IMR-90 (cell line): ENCODE measurements around the gene SGSM2. TPM values are rescaled to one million over a fixed set of nuclear protein-coding genes. Genes with fewer than 3 reads are reported as not detected.
A peak's percentile ranks its signal among the peaks of the same experiment; 100 is the strongest.

Source experiments
- ATAC-seq: fragments of 200-7000 bp; cut with Tn5 transposase; 2 replicates; pipeline ENCODE4 v1.9.1; 2020; ENCODE audit warnings: low read depth, mild to moderate bottlenecking, moderate library complexity
- BruUV-seq: library from RNA; stranded (reverse); fragments of 400-500 nt; replicated peaks from 2 replicates; lab custom pipeline; 2021; lab: Mats Ljungman, UMichigan
- CTCF ChIA-PET: fragments of 300-600 bp; formaldehyde crosslinking; extraction: SDS; loops from one replicate; lab custom pipeline; 2021; ENCODE audit warnings: antibody characterized with exemption; lab: Yijun Ruan, JAX
- POLR2A ChIA-PET: fragments of 300-600 bp; sonication (Branson Sonifier 250); formaldehyde crosslinking; loops from one replicate; lab custom pipeline; 2022; ENCODE audit warnings: antibody characterized with exemption; ENCODE audit not compliant: unreplicated experiment; lab: Charles Lee
- DNase-seq: peaks from one replicate; pipeline ENCODE4 v3.0.0; 2013
- H2AFZ ChIP-seq: replicated peaks from 2 replicates; pipeline ENCODE3; 2013; ENCODE audit warnings: low read length, mild to moderate bottlenecking; ENCODE audit not compliant: poor library complexity
- H2AK5ac ChIP-seq: 2 replicates; pipeline ENCODE4 v1.6.1; 2013; ENCODE audit warnings: low read depth, low read length, inconsistent platforms
- H2AK9ac ChIP-seq: replicated peaks from 2 replicates; pipeline ENCODE3; 2013; ENCODE audit warnings: mild to moderate bottlenecking, low read depth, low read length, moderate library complexity; ENCODE audit not compliant: poor library complexity
- H2BK120ac ChIP-seq: 2 replicates; pipeline ENCODE4 v1.6.1; 2013; ENCODE audit warnings: low read depth, low read length, inconsistent platforms
- H2BK15ac ChIP-seq: 3 replicates; pipeline ENCODE4 v1.6.1; 2013; ENCODE audit warnings: low read depth, low read length, inconsistent platforms
- H2BK20ac ChIP-seq: 2 replicates; pipeline ENCODE4 v1.6.1; 2013; ENCODE audit warnings: low read depth, mild to moderate bottlenecking, inconsistent platforms, low read length, moderate library complexity
- H2BK5ac ChIP-seq: 2 replicates; pipeline ENCODE4 v1.6.1; 2013; ENCODE audit warnings: mild to moderate bottlenecking, low read depth, low read length, inconsistent platforms; ENCODE audit not compliant: poor library complexity, severe bottlenecking
- H3K14ac ChIP-seq: replicated peaks from 2 replicates; pipeline ENCODE4 v1.6.1; 2013; ENCODE audit warnings: low read depth, low read length, inconsistent platforms
- H3K18ac ChIP-seq: 2 replicates; pipeline ENCODE4 v1.6.1; 2013; ENCODE audit warnings: low read depth, low read length, control low read depth
- H3K23ac ChIP-seq: 2 replicates; pipeline ENCODE4 v1.6.1; 2013; ENCODE audit warnings: low read depth, low read length, inconsistent platforms
- H3K27ac ChIP-seq: 2 replicates; pipeline ENCODE4 v1.5.1; 2013; ENCODE audit warnings: mild to moderate bottlenecking, control low read depth, low read length; ENCODE audit not compliant: insufficient read depth
- H3K27me3 ChIP-seq: 2 replicates; pipeline ENCODE4 v1.6.1; 2013; ENCODE audit warnings: low read length; ENCODE audit not compliant: control insufficient read depth, insufficient read depth
- H3K36me3 ChIP-seq: 2 replicates; pipeline ENCODE4 v1.6.1; 2013; ENCODE audit warnings: low read length, mixed read lengths; ENCODE audit not compliant: control insufficient read depth, insufficient read depth
- H3K4ac ChIP-seq: 2 replicates; pipeline ENCODE4 v1.6.1; 2013; ENCODE audit warnings: low read depth, low read length, inconsistent platforms
- H3K4me1 ChIP-seq: 2 replicates; pipeline ENCODE4 v1.6.1; 2013; ENCODE audit warnings: low read length, mixed read lengths; ENCODE audit not compliant: control insufficient read depth, insufficient read depth
- H3K4me2 ChIP-seq: 2 replicates; pipeline ENCODE4 v1.6.1; 2013; ENCODE audit warnings: low read depth, mild to moderate bottlenecking, control low read depth, low read length, moderate library complexity
- H3K4me3 ChIP-seq: 2 replicates; pipeline ENCODE4 v1.5.1; 2013; ENCODE audit warnings: low read depth, mild to moderate bottlenecking, control low read depth, low read length, moderate library complexity; ENCODE audit not compliant: insufficient read depth
- H3K56ac ChIP-seq: 2 replicates; pipeline ENCODE4 v1.6.1; 2013; ENCODE audit warnings: low read length, inconsistent platforms; ENCODE audit not compliant: insufficient read depth; ENCODE audit errors: extremely low read depth
- H3K79me1 ChIP-seq, 2 experiments: 2 replicates each; pipeline ENCODE4 v1.6.1; 2013; ENCODE audit warnings: low read length in 2 of 2, inconsistent platforms in 1 of 2, low read depth in 1 of 2
- H3K9ac ChIP-seq: 2 replicates; pipeline ENCODE4 v1.6.1; 2013; ENCODE audit warnings: low read depth, low read length, control low read depth
- H3K9me1 ChIP-seq: 2 replicates; pipeline ENCODE4 v1.6.1; 2013; ENCODE audit warnings: low read length, inconsistent platforms; ENCODE audit not compliant: insufficient read depth
- H3K9me3 ChIP-seq: 2 replicates; pipeline ENCODE4 v1.6.1; 2013; ENCODE audit warnings: low read length; ENCODE audit not compliant: control insufficient read depth, insufficient read depth
- H4K20me1 ChIP-seq: 2 replicates; pipeline ENCODE4 v1.6.1; 2013; ENCODE audit warnings: low read length, inconsistent platforms; ENCODE audit not compliant: insufficient read depth
- H4K5ac ChIP-seq: 2 replicates; pipeline ENCODE4 v1.6.1; 2013; ENCODE audit warnings: mild to moderate bottlenecking, low read depth, low read length, control low read depth
- H4K8ac ChIP-seq, 2 experiments: 2 replicates each; pipeline ENCODE4 v1.6.1; 2013; ENCODE audit warnings: low read depth in 2 of 2, low read length in 2 of 2, control low read depth in 1 of 2, inconsistent platforms in 1 of 2
- H4K91ac ChIP-seq: 2 replicates; pipeline ENCODE4 v1.6.1; 2013; ENCODE audit warnings: low read depth, low read length, inconsistent platforms; ENCODE audit not compliant: insufficient read depth
- BHLHE40 ChIP-seq: fragments of 150-350 bp; IDR thresholded peaks from 2 replicates; pipeline ENCODE4 v1.6.1; 2016; ENCODE audit warnings: mild to moderate bottlenecking, low read depth, low read length
- CEBPB ChIP-seq: IDR thresholded peaks from 2 replicates; pipeline ENCODE4 v1.6.1; 2012; ENCODE audit warnings: low read depth, low read length, improper control_type of control experiment
- FOS ChIP-seq: fragments of 150-350 bp; IDR thresholded peaks from 2 replicates; pipeline ENCODE4 v1.6.1; 2016; ENCODE audit warnings: low read depth, low read length
- MAFK ChIP-seq: IDR thresholded peaks from 2 replicates; pipeline ENCODE4 v1.6.1; 2012; ENCODE audit warnings: low read depth, low read length, improper control_type of control experiment
- MAZ ChIP-seq: IDR thresholded peaks from 2 replicates; pipeline ENCODE4 v1.6.1; 2012; ENCODE audit warnings: low read depth, mild to moderate bottlenecking, low read length, improper control_type of control experiment, moderate library complexity, borderline replicate concordance
- MXI1 ChIP-seq: IDR thresholded peaks from 2 replicates; pipeline ENCODE4 v1.6.1; 2012; ENCODE audit warnings: low read depth, mild to moderate bottlenecking, low read length, moderate library complexity, borderline replicate concordance
- NFE2L2 ChIP-seq: fragments of 150-350 bp; IDR thresholded peaks from 2 replicates; pipeline ENCODE4 v1.6.1; 2016; ENCODE audit warnings: low read depth, mild to moderate bottlenecking, low read length
- POLR2A ChIP-seq: IDR thresholded peaks from 2 replicates; pipeline ENCODE4 v1.6.1; 2012; ENCODE audit warnings: mild to moderate bottlenecking, low read depth, low read length
- RAD21 ChIP-seq: IDR thresholded peaks from 2 replicates; pipeline ENCODE4 v1.6.1; 2012; ENCODE audit warnings: low read length, improper control_type of control experiment
- SMC3 ChIP-seq: fragments of 150-350 bp; IDR thresholded peaks from 2 replicates; pipeline ENCODE4 v1.6.1; 2016; ENCODE audit warnings: low read depth, mild to moderate bottlenecking, antibody characterized with exemption, low read length, moderate library complexity
- WGBS, 2 experiments: methylation state at CpG; one replicate each; pipeline versions ENCODE4 v1.1.5 to v1.1.7; 2013; ENCODE audit warnings: missing lambda C conversion rate in 2 of 2; ENCODE audit not compliant: insufficient read length in 1 of 2; ENCODE audit errors: extremely low coverage in 2 of 2; 5-methylcytosine and 5-hydroxymethylcytosine counted together
- dilution Hi-C: fragments of 300-500 bp; cut with HindIII; formaldehyde crosslinking; loops from one replicate; pipeline ENCODE4 v1.14.3; 2018; ENCODE audit warnings: low sequenced_read_pairs; ENCODE audit not compliant: unreplicated experiment
- in situ Hi-C: fragments of 300-500 bp; cut with MboI; formaldehyde crosslinking; loops from 3 replicates; pipeline ENCODE4 v1.14.3; 2019; ENCODE audit warnings: low sequenced_read_pairs, inconsistent platforms, mixed read lengths
- intact Hi-C: fragments of 100-400 bp; cut with micrococcal nuclease; formaldehyde crosslinking; loops from 2 replicates; pipeline ENCODE4 v1.10.0; 2022
- polyA plus RNA-seq, 3 experiments: library from polyadenylated mRNA; depleted of rRNA; stranded (reverse); fragments of >200 nt; gene quantifications; 2 replicates each; pipeline ENCODE4 v1.2.3, GENCODE V29; 2012; ENCODE audit warnings: low replicate concordance in 1 of 3
- total RNA-seq: library from RNA; depleted of rRNA; stranded (reverse); fragments of >200 nt; gene quantifications from 2 replicates; pipeline ENCODE4 v1.2.3, GENCODE V29; 2012
- TF ChIP-seq, protein P1 (sequence below): fragments of 150-350 bp; IDR thresholded peaks from 2 replicates; pipeline ENCODE4 v1.6.1; 2017; ENCODE audit warnings: mild to moderate bottlenecking, antibody characterized with exemption, low read length, low read depth
- TF ChIP-seq, protein P2 (sequence below): fragments of 150-350 bp; IDR thresholded peaks from 2 replicates; pipeline ENCODE4 v1.6.1; 2016; ENCODE audit warnings: low read depth, mild to moderate bottlenecking, low read length, moderate library complexity, borderline replicate concordance

SGSM2 gene
- total and polyA plus RNA-seq, 2 of the 4 experiments (the other 2 are of a cell fraction): 13.6 to 81.2 TPM

DNA sequence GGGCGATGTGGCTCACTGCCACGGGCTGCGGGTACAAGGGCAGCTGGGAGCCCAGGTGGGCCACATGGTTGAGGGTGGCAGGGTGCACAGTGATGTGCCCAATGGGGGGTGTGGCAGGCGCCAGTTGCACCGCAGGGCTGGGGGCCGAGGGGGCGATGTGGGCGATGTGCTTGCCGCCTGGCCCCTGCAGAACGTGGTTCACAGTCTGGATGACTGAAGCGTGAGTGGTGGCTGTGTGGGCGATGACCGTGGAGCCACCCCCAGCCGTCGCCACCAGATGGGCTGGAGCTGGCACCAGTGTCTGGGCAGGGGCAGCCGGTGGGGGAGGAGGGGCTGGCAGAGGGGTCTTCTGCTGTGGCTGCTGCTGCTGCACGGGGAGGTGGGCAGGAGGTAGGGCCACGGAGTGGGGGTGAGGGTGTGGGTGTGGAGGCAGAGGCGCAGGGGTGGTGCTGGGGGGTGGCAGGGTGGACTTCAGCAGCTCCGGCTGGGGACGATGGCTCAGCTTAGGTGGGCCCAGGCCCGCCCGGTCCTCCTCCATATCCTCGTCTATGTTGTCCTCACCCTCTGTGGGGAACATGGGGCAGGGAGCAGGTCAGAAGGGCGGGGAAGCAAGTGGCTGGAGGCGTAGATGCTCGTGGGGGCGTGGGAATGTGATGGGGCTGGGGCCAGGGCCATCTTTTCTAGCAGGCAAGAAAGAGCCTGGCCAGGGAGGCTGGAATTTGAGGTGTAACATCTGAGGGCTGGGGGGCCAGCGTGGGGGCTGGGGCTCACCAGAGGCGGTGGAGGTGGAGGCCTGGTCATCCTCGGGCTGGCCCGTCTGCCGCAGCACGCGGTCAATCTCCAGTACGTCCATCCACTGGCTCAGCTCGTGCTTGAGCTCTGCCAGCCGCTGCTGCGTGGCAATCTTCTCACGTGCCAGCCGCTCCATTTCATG, 50.1 kb downstream of the SGSM2 start (continued):
- TF ChIP-seq MAFK: no peak
- TF ChIP-seq BHLHE40: no peak

DNA sequence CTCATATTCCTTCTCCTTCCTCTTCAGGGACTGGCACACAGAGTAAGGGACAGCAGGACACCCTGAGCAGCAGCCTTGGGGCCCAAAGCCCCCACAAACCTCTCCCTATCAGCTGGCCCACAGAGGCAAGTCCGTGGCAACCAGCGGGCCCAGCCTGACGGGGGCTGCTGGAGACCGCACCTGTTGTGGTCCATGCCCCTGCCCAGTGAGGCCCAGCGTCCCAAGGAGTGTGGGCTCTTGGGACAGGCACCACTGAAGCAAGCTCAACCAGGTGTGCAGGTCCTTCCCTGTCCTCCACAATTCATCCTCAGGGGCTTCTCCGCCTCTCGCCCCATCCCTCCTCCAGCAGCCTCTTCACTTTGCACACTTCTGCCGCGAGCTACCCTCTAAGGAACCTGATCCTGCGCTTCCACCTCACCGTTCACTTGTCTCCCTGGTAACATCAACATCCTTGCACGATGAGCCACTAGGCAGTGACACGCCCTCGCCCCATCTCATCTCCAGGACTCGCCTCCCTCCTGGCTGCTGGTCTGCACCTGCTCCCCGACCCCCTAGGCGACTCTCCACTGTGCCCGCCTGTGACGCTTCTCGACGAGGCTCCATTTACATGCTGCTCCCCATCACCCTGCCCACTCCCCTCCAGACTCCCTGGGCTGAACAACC, 50.9 kb downstream of the SGSM2 start:
- Histone ChIP-seq H3K4ac (no peak overlapping the region), H3K9me3 (no peaks in the 10 kb centered on the region), H3K56ac (no peak overlapping the region), H4K91ac (no peak overlapping the region), H2AK9ac (no peak overlapping the region), H3K36me3 (peaks cover 30% of the 10 kb centered on the region; the same call in 1 of the 2 replicates), H3K23ac (no peak overlapping the region), H2BK5ac (no peak overlapping the region), H2BK120ac (no peak overlapping the region), H4K20me1 (peaks cover 32% of the 10 kb centered on the region), H2AK5ac (0 out of 2 replicates have a peak overlapping the region, but pooled peaks have one; percentile 33), H4K5ac (no peak overlapping the region), H3K18ac (no peak overlapping the region), H3K4me2 (no peak overlapping the region), H3K79me1 (peaks cover 14 to 45% of the 10 kb centered on the region in 2 experiments), H3K27me3 (no peaks in the 10 kb centered on the region), H2BK15ac (no peak overlapping the region), H3K27ac (no peak overlapping the region), H3K9me1 (peaks cover 5% of the 10 kb centered on the region; the same call in 1 of the 2 replicates), H3K14ac (no peak overlapping the region), H4K8ac (no peak overlapping the region), H2AFZ (no peak overlapping the region), H3K9ac (no peak overlapping the region), H3K4me1 (peaks cover 9% of the 10 kb centered on the region), H2BK20ac (no peak overlapping the region), H3K4me3 (no peak overlapping the region)
- dilution Hi-C loops: no loop called here
- ATAC-seq (no peak), DNase-seq (no peak)
- BruUV-seq: no TSS peak
- intact Hi-C loops: no loop called here
- ChIA-PET POLR2A (no interaction called here), CTCF (no interaction called here)
- 80% methylated on average over 20 of the region's 21 CpGs; no CpG with 5 or more reads in 1 of the 2 experiments for WGBS, 2 experiments
- in situ Hi-C loops: no loop called here
- TF ChIP-seq CEBPB (no peak), NFE2L2 (no peak), FOS (no peak), MAZ (no peak), MXI1 (no peak), POLR2A (no peak), SMC3 (no peak), RAD21 (no peak), BHLHE40 (no peak)
- TF ChIP-seq, protein P1, sequence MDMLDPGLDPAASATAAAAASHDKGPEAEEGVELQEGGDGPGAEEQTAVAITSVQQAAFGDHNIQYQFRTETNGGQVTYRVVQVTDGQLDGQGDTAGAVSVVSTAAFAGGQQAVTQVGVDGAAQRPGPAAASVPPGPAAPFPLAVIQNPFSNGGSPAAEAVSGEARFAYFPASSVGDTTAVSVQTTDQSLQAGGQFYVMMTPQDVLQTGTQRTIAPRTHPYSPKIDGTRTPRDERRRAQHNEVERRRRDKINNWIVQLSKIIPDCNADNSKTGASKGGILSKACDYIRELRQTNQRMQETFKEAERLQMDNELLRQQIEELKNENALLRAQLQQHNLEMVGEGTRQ: no peak
- TF ChIP-seq, protein P2, sequence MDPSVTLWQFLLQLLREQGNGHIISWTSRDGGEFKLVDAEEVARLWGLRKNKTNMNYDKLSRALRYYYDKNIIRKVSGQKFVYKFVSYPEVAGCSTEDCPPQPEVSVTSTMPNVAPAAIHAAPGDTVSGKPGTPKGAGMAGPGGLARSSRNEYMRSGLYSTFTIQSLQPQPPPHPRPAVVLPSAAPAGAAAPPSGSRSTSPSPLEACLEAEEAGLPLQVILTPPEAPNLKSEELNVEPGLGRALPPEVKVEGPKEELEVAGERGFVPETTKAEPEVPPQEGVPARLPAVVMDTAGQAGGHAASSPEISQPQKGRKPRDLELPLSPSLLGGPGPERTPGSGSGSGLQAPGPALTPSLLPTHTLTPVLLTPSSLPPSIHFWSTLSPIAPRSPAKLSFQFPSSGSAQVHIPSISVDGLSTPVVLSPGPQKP: no peak
